Stimulated activated CD8-positive, alpha-beta memory T cell treated with anti-CD3 and anti-CD28 coated beads, Interleukin-7, amount 100 ng/mL, for 4 hours (primary cell): ENCODE results near the gene KRTAP5-6.

Experiments used
- DNase-seq, 2 donors: peaks; one replicate each; pipeline ENCODE4 v3.0.0-alpha.2; 2020; ENCODE audit warnings: low read depth in 2 of 2

Gene KRTAP5-6, protein sequence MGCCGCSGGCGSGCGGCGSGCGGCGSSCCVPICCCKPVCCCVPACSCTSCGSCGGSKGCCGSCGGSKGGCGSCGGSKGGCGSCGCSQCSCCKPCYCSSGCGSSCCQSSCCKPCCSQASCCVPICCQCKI

DNA sequence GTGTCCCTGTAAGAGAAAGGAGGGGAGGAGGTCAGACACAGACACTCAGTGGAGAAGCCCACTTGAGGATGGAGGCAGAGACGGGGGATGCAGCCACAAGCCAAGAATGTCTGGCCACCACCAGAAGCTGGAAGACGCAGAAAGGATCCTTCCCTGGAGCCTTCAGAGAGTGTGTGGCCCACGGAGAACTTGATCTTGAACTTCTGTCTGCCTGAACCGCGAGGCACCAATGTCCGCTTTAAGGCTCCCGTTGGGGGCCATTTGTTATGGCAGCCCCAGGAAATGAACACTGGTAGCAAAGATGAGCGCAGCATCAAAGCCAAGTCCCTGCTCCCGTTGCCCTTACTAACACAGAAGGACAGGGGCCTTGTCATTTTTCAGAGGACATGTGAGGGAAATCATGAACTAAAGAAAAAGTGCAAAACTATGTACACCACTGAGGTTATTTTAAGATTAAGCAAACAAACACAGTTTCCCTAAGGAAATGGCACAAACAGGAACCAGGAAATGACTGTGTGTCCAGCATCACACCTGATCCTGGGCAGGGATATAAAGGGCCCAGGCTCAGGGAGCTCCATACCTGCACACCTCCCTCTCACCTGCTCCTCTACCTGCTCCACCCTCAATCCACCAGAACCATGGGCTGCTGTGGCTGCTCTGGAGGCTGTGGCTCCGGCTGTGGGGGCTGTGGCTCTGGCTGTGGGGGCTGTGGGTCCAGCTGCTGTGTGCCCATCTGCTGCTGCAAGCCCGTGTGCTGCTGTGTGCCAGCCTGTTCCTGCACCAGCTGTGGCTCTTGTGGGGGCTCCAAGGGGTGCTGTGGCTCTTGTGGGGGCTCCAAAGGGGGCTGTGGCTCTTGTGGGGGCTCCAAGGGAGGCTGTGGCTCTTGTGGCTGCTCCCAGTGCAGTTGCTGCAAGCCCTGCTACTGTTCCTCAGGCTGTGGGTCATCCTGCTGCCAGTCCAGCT, at the start of gene KRTAP5-6:
Gene KRTAP5-6 (plus strand): TSS at position 588 of the 963 bp plus-strand sequence. CDS start 51 bp downstream, at position 639.
- DNase-seq: no peak

DNA sequence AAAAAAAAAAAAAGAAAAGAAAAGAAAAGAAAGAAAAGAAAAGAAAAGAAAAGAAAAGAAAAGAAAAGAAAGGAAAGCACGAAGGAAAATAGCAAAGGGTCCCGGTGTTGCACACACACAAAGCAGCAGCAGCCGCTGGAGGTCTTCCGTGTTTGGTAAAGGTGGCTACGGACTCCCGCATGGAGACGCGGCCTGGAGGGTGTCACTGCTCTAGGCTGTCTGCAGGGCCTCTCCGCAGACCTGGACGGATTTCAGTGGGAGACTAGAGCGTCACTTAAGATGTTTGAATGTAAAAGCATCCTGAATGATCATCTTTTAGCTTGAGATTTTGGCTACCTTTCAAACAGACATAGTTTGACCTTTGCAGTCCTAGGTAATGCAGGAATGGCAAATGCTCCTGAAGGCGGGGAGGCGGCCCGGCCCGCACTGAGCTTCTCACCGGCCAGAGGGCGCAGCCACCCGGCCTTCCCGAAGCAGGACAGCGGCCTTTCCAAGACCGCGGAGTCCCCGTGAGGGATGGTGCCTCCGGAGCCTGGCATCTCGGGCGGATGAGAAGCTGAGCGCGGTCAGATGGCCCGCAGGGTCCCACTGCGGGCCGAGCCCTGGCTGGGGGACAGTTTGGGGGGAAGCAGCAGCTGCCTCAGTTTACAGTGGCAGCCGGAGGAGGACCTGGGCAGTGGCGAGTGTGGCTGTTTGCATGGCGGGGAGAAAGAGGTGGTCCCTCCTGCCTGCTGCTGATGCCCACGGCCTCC, 48.9 kb upstream of the KRTAP5-6 start:
- DNase-seq: no peak

DNA sequence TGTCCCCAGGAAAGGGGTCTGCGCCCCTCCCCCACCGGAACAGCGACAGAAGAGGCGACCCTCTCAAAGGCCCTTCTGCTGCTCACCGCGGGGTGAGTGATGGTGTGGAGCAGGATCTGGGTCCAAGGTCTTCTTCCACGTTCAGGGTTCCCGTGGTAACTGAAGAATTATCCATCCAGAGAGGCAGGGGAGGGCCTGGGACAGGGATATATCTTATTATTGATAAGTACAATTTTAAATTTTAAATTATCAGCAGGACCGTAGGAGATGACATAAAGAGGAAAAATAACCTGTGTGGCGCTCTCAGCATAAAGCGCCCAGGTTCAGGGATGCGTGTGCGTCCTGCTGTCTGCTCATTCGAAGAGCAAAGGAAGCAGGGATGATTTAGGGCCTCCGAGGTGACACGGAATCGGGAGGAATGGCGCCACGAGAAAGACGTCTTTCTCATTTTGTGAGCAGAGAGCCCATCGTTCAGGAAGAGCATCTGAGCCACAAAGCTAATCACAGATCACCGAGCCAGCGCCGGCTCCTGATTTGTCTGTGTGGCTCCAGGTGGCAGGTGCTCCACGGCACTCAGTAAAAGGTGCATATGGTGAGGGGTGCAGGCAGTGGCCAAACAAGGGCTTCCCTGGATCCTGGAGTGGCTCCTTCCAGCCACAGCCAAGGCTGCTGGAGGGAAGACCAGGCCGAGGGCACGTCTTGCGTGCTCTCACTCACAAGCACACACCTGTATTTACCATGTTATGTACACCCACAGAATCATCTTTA, 48.2 kb upstream of the KRTAP5-6 start:
- DNase-seq: no peak

DNA sequence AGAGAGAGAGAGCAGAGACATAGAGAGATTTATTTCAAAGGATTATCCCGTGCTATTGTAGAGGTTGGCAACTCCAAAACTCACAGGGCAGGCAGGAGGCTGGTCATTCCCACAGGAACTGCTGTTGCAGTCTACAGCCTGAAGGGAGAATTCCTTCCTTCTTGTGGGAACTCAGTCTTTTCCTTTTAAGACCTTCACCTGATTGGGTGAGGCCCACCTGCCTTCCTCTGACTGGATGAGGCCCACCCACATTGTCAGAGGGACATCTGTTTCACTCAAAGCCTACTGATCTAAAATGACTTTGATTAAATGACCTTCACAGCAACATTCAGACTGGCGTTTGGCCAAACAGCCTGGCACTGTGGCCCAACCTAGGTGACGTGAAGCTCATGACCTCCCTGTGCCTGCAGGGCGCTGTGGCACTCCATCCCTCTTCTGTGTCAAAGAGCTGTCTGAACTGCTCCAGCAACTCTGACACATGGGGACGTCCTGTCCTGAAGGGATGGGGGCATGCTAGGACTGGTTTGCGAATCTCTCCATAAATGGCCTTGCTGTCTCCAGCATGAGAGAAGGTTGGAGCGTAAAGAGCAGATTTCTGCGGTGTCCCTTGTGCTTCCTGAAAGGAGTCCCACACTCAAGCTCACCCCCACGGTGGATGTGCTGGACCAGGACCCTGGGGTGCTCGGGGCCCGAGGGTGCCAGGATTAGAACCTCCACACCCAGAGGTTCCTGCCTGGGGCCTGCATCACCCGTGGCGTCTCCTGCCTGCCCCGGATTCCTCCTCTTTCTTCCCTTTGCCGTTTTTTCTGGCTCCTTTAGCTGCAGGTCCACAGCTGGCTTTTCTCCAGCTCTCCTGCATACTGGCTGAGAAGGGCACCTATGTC, 46.7 kb upstream of the KRTAP5-6 start:
- DNase-seq: no peak

DNA sequence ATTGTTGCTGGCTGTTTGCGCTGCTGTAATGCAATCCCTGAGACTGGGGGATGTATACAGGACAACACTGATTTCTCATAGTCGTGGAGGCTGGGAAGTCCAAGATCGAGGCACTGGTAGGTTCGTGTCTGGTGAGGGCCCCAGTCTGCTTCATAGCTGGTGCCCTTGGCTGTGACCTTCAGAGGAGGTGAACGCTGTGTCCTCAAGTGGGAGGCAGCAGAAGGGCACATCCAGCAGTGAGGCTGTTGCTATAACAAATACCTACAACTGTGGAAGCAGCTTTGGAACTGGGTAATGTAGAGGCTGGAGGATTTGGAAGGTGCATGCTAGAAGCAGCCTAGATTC, 46.1 kb upstream of the KRTAP5-6 start:
- no peak for DNase-seq

DNA sequence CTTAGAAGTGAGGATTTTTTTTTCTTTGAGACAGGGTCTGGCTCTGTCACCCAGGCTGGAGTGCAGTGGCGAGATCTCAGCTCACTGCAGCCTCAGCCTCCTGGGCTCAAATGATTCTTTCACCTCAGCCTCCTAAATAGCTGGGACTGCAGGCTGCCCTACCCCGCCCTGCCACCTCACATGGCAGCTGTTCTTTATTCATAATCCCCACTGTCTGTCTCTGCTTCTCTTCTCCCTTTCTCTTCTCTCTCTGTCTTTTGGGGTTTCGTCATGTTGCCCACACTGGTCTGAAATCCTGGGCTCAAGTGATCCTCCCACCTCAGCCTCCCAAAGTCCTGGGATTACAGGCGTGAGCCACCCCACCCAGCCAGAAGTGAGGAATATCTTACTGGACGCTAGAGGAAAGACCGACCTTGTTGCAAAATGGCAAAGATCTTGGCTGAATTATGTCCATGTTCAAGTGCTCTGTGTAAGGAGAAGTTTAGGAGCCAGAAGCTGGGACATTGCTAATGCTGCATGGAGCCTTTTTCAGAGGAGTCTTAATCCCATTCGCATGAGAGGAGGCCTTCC, 45.5 kb upstream of the KRTAP5-6 start:
- no peak for DNase-seq

DNA sequence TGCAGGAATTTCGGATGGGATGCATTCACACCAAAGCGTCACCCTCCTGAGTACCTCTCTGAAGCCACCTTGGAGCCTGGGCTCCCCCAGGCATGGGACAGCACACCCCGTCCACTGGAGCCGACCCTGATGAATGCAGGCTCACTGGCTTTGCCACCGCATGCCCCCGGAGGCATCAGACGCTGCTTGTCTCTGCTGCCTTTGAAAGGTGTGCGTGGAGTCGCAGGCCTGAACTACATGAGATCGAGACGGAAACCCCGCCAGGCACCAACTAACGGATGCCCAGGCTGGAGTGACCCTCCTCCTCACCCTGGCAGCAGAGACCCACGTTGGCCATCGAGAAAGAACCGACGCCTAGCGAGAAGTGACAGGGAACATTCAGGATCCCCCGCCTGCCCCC, 45.0 kb upstream of the KRTAP5-6 start:
- DNase-seq: no peak

DNA sequence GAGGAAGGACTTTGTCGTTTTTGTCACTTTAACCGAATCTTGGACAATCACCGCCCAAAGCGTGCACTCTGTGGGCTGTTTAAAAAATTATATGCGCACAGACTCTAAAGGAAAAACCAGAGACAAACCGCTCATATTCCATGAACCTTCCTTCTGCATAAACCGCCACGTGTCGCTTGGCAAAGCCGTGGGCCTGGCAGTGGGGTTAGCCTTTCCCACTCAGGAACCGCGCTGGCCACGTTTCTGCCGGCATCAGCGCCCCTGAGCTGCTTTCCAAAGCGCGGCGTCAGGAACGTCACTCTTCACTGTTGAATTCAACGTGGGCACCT, 44.6 kb upstream of the KRTAP5-6 start:
- DNase-seq: no peak

DNA sequence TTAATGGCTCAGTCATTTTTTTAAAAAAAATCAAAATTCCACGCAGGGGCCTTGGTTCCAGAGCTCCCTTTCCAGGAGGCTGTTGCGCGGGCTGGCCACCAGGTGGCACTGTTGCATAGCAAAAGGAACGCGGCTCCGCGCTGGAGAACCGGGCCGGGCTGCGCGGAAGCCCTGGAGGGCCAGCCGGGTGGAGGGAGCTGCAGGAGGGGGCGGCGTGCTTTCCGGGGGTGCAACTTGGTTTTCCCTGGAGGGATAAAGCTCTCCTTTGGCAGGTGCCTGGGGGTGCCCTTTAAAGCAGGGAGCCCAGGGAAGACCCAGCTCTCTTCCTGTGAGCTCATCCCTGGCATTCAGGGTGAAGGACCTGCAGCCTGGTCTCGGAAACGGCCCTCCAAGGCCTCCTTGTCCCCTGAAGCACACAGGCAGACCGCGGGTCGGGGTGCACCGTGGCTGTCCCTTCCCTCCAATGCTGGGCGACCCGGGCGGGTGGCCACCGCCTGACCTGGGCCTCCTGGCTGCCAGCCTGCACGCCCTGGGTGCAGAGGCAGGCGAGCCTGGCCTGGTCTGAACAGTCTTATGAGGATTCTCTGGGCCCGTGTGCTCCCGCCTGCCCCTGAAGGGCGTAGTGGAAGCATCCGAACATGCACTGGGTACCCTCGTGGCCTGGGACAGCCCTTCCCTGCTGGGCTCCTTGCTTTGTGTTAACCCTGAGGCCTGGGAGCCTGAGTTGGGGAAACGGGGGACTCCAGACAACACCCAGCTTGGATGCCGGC, 44.0 kb upstream of the KRTAP5-6 start:
- DNase-seq: peak; percentile 50 to 51

DNA sequence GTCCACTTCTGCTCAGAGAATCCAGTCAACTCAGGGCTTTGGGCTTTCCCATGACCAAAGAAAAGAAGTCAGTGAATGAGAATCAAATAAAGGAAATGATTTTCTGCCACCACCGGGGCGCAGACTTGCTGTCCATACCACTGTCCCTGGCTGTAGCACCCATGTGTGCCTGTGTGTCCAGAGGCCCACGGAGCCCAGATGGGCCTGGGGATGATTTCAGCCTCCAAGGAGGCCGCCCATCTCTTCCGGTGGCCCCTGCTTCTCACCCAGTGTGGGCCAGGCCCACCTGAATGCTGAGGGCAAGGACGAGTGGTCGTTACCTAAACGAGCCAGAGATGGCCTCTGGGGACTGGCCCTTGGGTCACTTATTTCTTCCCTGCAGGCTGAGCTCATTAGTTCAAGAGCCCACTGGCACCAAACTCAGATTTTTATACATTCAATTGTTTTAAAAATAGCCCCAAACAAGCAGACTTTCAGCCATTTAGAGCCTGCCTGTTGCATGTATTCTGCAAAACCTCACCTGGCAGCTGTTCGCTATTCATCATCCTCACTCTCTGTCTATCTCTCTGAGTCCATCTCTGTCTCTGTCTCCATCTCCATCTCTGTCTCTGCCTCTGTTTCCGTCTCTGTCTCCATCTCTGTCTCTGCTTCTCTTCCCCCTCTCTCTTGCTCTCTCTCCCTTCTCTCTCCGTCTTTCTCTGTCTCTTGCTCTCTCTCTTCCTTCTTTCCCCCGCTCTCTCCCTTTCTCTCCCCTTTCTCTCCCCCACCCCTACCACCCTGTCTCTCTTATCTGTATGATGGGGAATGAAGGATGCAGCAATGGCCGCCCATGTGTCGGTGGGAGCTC, 43.2 kb upstream of the KRTAP5-6 start:
- no peak for DNase-seq

DNA sequence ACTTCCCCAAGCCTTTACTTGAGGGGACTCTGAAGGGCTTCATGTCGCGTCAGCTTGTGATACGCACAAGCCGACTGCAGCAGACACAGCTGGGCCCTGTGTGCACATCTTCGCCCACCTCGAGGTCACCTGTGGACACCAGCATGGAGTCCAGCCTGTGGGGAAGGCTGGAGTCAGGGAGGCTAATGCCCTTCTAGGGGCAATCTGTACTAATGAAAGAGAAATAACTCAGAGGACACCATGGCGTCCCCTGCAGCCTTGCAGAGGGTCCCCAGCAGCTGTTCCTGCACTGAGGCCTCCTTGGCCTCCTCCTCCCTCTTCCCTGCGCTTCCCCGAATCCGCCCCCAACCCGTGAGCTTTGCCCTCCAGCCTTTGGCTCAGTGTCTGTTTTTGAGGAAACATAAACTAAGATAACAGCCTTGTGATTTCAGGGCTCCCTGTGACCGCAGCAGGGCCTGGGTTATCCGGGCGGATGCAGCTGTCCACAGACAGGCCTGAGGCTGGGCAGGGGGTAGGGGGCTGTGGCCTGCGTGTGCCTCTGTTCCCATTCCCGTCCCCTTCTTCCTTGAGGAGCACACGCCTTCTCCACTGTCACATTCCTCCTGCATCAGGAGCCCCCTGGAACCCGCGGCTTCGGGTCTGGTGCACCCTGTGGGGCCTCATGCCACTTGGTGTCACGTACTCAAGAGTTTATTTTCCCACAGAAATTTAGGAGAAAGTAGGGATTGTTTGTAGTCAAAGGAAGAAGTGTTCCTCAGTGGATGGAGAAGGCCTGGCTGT, 42.4 kb upstream of the KRTAP5-6 start:
- no peak for DNase-seq

DNA sequence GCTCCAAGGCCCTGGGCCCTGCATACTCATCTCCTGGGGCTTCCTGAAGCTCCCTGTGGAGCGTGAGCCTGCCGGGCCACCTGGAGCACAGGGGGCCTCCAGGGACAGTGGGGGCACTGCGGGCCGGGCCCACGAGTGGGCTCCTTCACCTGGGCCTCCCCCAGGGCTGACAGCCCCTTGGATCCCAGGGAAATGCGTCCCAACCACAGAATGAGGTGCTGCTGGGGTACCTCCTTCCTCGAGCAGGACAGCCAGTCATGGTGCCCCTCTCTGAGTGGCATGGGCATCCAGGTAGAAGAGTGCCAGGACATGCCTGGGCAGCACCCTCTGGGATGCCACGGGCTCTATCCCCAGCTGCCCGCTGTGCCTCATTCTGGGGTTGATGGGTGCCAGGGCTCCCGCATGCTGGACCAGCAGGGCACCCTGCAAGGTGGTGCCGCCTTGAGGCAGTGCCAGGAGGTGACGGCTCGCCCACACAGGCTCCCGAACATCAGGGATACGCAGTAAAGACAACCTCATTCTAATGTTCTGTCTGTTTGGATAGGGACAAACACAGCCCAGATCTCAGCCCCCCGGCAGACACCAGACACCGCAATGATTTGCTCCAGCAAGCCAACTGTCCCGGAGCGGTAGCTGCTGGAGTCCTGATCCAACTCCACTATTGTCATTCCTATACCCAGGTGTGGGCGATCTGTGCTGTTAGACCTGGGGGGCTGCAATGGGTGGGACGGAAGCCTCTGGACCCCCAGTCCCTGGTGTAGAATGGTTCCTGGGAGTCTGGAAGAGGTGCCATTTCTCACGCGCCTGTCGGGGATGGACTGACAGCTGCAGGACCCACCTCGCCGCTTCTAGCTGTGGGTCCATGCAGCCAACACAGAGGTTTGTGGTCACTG, 41.6 kb upstream of the KRTAP5-6 start:
- no peak for DNase-seq

DNA sequence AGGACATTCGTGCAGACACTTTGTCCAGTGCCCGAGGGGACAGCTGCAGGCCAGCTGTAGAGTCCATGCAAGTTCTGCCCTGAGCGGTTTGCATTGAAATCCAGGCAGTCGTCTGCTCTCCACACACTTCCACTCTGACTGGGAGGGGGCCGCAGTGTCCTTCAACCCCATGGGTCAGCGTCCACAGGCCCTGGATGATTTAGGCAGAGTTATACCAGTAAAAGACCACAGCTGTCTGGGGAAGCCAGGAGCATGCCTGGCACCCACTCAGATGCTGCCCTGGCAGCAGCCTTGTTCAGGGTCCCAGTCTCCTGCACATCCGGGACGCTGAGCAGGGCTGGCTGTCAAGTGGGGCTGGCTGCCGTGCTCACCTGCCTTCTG, 40.9 kb upstream of the KRTAP5-6 start:
- no peak for DNase-seq

DNA sequence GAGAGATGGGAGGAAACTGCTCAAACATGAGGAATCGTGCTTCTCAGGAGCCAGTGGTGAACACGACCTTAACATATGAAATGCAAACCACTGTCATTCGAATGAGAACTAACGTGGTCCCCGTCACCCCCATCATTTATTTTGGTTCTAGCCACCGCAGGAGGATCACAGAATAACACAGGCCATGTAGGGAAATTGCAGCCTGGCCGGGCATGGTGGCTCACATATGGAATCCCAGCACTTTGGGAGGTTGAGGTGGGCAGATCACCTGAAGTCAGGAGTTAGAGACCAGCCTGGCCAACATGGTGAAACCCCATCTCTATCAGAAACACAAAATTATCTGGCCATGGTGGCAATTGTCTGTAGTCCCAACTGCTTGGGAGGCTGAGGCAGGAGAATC, 40.3 kb upstream of the KRTAP5-6 start:
- DNase-seq: no peak

DNA sequence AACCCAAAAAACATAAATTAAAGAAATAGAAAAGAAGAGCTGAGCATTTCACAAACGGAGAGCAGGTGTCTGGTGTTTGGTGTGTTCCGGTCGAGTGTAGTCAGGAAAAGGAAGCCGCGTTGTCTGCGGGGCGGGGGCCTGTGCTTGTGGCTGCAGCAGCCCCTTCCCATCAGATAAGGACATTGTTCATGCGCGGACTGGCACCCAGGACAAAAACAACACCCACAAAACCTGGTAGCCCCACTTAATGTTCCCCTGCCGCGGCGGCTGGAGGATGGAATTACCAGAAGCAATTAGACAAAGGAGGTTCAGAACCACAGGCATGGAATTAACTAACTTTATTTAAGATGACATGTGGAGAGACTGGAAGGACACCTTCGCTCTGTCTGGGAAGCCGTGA, 37.5 kb upstream of the KRTAP5-6 start:
- DNase-seq: no peak

DNA sequence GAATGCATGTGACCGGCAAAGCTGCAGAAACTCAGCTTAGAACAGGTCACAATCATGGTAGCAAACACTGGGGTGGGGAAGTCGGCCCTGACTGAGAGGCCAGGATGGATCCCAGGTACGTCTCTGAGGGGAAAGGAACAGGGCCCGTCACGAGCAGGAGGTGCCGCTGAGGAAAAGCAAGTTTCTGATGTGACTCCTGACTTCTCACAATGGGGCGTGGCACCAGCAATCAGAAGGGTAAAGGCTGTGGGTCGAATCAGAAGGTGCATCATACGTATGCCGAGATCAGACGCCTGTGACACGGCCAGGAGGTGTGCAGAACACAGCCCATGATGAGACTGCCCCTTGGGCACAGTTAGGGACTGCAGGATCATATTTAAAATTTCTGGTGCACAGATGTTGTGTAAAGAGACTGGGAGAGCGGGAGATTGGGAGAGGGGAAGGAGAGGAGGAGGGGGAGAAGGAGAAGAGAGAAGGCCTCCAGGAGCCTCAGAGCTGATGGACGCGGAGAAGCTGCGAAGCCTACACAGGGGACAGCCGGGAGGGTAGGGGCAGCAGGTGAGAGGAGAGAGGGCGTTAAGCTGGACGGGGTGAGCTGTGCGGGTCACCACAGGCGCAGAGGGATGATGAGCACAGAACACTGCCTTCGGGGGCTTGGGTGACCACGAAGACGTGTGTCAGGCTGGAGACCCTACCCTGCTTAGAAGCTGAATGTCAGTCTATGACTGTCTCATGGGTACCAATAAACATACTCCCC, 36.7 kb upstream of the KRTAP5-6 start:
- DNase-seq: no peak
